ENCODE measurements around the gene CENPP.

DNA sequence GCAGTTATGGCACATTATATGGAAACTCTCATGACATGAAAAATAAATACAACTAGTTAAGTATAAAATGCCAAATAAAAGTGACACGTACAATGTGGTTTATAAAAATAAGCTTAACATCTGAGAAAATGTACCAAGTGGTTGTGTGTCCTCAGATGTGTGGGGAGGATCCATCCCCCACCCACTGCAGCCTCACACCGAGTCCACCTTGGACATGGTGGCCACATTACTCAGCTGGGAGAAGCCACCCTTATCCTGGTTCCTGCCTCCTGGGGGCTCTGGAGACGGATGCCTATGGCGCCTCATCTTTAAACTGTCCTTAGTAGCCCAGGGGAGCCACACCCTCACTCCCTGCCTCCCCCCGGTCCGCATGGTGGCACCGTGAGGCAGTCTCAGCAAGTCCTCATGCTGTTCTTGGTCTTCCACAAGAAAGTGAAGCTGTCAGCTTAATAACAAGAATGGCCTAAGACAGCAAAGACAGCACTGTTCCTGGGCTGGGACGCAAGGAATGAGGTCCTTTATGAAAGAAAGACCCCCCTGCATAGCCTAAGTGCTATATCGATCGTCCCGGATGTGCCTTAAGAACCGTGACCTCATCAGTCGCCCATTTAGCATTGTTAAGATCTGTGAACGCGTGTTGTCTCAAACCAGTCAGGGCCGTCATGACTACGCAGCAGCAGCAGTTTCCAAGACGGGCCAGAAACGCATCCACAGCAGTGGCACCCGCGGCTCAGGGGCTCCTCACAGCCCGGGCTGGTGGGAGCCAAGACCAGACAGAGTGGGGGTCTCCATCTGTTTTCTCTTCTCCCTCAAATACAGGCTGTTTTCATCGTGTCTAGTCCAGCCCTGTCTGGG is 287.7 kb downstream of the CENPP start:
- TF ChIP-seq GATA2 (IDR thresholded peaks at IDR 0.05; ENCODE audit: low read depth, low read length) (no peak), GATA3 (IDR thresholded peaks at IDR 0.05; ENCODE audit: low read depth, low read length) (no peak)

Measured in SH-SY5Y (cell line).